Liver (tissue), 3 donors: ENCODE results near the gene F9.

Source experiments
- ATF3 ChIP-seq: IDR thresholded peaks from 2 replicates; pipeline ENCODE4 v1.6.1; 2016; ENCODE audit warnings: antibody characterized with exemption
- CTCF ChIP-seq: fragments of 150-350 bp; IDR thresholded peaks from 2 replicates; pipeline ENCODE4 v1.5.1; 2017; ENCODE audit warnings: improper control_type of control experiment, low read depth, low read length; ENCODE audit not compliant: missing input control
- RAD21 ChIP-seq, 2 donors: IDR thresholded peaks; 2 replicates each; pipeline ENCODE4 v1.6.1; 2016; ENCODE audit warnings: antibody characterized with exemption in 2 of 2, mild to moderate bottlenecking in 2 of 2
- REST ChIP-seq: IDR thresholded peaks from 2 replicates; pipeline ENCODE4 v1.6.1; 2016; ENCODE audit warnings: antibody characterized with exemption, mild to moderate bottlenecking
- TAF1 ChIP-seq: conservative IDR thresholded peaks from 2 replicates; pipeline ENCODE4 v1.6.1; 2016; ENCODE audit warnings: antibody characterized with exemption, mild to moderate bottlenecking
- ZBTB33 ChIP-seq: IDR thresholded peaks from 2 replicates; pipeline ENCODE4 v1.6.1; 2016; ENCODE audit warnings: antibody characterized with exemption
- donor health status: healthy.
- donor health status: healthy.

GRCh38 chrX:139554991-139555675, 24.6 kb downstream of the F9 start:
- TF ChIP-seq TAF1 (no peak), ATF3 (no peak), REST (no peak), RAD21 (IDR thresholded peaks at IDR 0.05) (no peak), CTCF (no peak), ZBTB33 (no peak)
